Ishikawa (cell line): Measurements from ENCODE around the gene CLCA2.

Experiments
- CEBPB ChIP-seq: IDR thresholded peaks from 2 replicates; pipeline ENCODE4 v1.6.1; 2012
- CREB1 ChIP-seq: IDR thresholded peaks from 2 replicates; pipeline ENCODE4 v1.6.1; 2012; ENCODE audit warnings: low read depth
- EGR1 ChIP-seq: IDR thresholded peaks from 2 replicates; pipeline ENCODE4 v1.6.1; 2012
- EP300 ChIP-seq: IDR thresholded peaks from 2 replicates; pipeline ENCODE4 v1.6.1; 2012; ENCODE audit warnings: borderline replicate concordance
- FOXM1 ChIP-seq: IDR thresholded peaks from 2 replicates; pipeline ENCODE4 v1.6.1; 2012; ENCODE audit warnings: low read depth, borderline replicate concordance
- NFIC ChIP-seq: IDR thresholded peaks from 2 replicates; pipeline ENCODE4 v1.6.1; 2012
- RAD21 ChIP-seq: IDR thresholded peaks from 2 replicates; pipeline ENCODE4 v1.6.1; 2012; ENCODE audit warnings: low read depth
- TAF1 ChIP-seq: IDR thresholded peaks from 2 replicates; pipeline ENCODE4 v1.6.1; 2012; ENCODE audit warnings: low read depth, mild to moderate bottlenecking
- TCF12 ChIP-seq: IDR thresholded peaks from 2 replicates; pipeline ENCODE4 v1.6.1; 2012; ENCODE audit warnings: low read depth
- TEAD4 ChIP-seq: IDR thresholded peaks from 2 replicates; pipeline ENCODE4 v1.6.1; 2012
- USF1 ChIP-seq: IDR thresholded peaks from 2 replicates; pipeline ENCODE4 v1.6.1; 2012
- YY1 ChIP-seq: IDR thresholded peaks from 2 replicates; pipeline ENCODE4 v1.6.1; 2012; ENCODE audit warnings: low read depth
- TF ChIP-seq, protein P1 (sequence below): IDR thresholded peaks from 2 replicates; pipeline ENCODE4 v1.6.1; 2012
- TF ChIP-seq, protein P2 (sequence below): IDR thresholded peaks from 2 replicates; pipeline ENCODE4 v1.6.1; 2012; ENCODE audit warnings: low read depth, mild to moderate bottlenecking

DNA sequence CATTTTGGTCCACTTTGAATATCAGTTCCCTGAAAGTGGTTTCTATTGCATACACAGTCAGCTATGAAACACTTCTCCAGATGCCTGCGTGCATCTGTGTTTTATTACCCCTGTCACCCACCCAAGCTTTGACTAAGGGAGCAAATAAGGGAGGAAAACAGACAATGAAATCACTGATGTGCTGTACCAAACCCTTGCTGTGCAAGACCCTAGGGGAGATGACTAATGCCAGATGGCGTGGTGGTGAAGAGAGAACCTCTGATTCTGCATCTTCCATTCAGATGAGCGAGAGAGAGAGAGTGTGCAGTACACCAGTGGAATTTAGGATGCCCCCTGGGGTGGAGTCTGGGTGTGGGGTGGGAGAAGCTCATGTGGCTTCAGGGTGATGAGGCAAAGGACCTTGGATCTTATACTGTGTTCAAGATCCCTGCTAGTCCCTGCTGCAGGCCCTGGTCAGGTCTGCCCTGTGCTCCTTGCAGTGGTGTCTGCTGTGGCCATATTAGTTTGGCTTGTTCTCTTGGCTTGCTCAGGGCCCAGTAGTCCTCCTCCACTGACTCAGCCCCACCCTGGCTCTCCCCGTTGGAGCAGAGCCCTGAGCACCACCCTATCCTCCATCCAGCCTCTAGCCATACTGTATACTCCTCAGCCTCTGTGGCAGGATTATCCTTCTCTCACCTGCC, 63.3 kb downstream of the CLCA2 start:
- TF ChIP-seq CEBPB (no peak), YY1 (no peak), CREB1 (no peak), NFIC (no peak), TAF1 (no peak), RAD21 (no peak), FOXM1 (no peak), TEAD4 (no peak), EP300 (no peak), EGR1 (no peak), USF1 (no peak), TCF12 (no peak)
- TF ChIP-seq, protein P1, sequence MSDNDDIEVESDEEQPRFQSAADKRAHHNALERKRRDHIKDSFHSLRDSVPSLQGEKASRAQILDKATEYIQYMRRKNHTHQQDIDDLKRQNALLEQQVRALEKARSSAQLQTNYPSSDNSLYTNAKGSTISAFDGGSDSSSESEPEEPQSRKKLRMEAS = no peak
- TF ChIP-seq, protein P2, sequence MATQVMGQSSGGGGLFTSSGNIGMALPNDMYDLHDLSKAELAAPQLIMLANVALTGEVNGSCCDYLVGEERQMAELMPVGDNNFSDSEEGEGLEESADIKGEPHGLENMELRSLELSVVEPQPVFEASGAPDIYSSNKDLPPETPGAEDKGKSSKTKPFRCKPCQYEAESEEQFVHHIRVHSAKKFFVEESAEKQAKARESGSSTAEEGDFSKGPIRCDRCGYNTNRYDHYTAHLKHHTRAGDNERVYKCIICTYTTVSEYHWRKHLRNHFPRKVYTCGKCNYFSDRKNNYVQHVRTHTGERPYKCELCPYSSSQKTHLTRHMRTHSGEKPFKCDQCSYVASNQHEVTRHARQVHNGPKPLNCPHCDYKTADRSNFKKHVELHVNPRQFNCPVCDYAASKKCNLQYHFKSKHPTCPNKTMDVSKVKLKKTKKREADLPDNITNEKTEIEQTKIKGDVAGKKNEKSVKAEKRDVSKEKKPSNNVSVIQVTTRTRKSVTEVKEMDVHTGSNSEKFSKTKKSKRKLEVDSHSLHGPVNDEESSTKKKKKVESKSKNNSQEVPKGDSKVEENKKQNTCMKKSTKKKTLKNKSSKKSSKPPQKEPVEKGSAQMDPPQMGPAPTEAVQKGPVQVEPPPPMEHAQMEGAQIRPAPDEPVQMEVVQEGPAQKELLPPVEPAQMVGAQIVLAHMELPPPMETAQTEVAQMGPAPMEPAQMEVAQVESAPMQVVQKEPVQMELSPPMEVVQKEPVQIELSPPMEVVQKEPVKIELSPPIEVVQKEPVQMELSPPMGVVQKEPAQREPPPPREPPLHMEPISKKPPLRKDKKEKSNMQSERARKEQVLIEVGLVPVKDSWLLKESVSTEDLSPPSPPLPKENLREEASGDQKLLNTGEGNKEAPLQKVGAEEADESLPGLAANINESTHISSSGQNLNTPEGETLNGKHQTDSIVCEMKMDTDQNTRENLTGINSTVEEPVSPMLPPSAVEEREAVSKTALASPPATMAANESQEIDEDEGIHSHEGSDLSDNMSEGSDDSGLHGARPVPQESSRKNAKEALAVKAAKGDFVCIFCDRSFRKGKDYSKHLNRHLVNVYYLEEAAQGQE = no peak
